Esophagus squamous epithelium (tissue), 4 donors: ENCODE data around the gene CBFA2T2.

Source experiments
- POLR2A ChIP-seq, 4 donors: fragments of 450-650 bp; IDR thresholded peaks; one replicate each; pipeline ENCODE4 v1.6.1; 2017; ENCODE audit warnings: antibody characterized with exemption in 4 of 4, mild to moderate bottlenecking in 4 of 4, moderate library complexity in 3 of 4
- TF ChIP-seq, protein P1 (sequence below), 6 experiments: fragments of 450-650 bp in 4 of 6; fragments of 200-600 bp in 2 of 6; sonication (generic) in 2 of 6; IDR thresholded peaks; one replicate each; pipeline ENCODE4 v1.5.1; 2016 to 2019; ENCODE audit warnings: antibody characterized with exemption in 6 of 6, mild to moderate bottlenecking in 4 of 6, moderate library complexity in 4 of 6

DNA sequence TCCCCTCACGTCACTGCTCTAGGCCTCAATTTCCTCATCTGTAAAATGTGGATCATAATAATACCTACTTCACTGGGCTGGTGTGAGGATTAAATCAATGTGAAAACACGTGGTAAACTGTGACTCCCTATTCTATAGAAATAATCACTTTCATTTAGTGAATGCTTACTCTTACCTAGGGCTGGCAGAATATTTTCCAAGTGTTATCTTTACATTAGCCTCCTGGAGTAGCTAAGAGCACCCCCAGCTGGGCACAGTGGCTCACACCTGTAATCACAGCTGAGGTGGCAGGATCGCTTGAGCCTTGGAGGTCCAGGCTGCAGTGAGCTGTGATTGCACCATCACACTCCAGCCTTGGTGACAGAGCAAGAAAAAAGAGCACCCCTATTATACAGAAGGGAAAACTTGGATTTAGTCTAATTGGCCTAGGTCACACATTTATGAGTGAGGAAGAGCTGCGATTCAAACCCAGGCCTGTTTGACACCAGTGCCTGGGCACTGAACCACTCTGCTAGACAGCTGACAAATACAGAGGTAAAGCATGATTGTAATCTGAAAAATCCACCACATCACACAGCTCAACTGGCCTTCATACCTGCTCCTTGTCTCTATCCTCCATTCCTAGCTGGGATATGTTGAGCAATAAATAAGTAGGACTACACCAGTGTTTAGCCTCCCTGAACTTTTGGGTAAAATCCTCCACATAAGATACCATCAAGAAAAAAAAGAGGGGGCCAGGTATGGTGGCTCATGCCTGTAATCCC, 44.9 kb upstream of the CBFA2T2 start:
- TF ChIP-seq, protein P1, sequence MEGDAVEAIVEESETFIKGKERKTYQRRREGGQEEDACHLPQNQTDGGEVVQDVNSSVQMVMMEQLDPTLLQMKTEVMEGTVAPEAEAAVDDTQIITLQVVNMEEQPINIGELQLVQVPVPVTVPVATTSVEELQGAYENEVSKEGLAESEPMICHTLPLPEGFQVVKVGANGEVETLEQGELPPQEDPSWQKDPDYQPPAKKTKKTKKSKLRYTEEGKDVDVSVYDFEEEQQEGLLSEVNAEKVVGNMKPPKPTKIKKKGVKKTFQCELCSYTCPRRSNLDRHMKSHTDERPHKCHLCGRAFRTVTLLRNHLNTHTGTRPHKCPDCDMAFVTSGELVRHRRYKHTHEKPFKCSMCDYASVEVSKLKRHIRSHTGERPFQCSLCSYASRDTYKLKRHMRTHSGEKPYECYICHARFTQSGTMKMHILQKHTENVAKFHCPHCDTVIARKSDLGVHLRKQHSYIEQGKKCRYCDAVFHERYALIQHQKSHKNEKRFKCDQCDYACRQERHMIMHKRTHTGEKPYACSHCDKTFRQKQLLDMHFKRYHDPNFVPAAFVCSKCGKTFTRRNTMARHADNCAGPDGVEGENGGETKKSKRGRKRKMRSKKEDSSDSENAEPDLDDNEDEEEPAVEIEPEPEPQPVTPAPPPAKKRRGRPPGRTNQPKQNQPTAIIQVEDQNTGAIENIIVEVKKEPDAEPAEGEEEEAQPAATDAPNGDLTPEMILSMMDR (IDR thresholded peaks at IDR 0.05): peak in 3 of 6 experiments; percentile 8 to 43 (median 35)
- no peak for TF ChIP-seq POLR2A (IDR thresholded peaks at IDR 0.05)
